ENCODE measurements around the gene GLI3. TPM values are rescaled to one million over a fixed set of nuclear protein-coding genes. Genes with fewer than 3 reads are reported as not detected.

Gene GLI3
- total RNA-seq, 1 experiment from 2014 or later, result not detected

DNA sequence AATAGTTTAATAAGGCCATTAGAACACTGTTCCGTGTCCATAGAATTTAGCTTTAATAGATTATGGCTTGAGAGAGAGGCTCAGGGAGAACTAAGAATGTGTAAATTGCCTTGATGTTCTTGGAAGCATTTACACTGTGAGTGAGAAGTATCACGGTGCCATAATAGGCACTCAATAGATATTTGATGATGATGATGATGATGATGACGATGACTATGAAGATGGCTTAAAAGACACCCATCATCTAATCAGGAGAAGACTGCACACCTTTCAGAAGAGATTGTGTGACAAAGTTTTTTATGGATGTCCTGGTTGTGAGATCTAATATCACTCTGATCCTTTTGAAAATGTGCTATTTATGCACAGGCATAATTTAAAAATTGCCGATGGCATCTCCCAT is 264.2 kb downstream of the GLI3 start:
- in situ Hi-C loops (cut with HindIII; ENCODE audit: low sequenced_read_pairs), result no loop called here
- DNase-seq (ENCODE audit: low spot score), result no peak

DNA sequence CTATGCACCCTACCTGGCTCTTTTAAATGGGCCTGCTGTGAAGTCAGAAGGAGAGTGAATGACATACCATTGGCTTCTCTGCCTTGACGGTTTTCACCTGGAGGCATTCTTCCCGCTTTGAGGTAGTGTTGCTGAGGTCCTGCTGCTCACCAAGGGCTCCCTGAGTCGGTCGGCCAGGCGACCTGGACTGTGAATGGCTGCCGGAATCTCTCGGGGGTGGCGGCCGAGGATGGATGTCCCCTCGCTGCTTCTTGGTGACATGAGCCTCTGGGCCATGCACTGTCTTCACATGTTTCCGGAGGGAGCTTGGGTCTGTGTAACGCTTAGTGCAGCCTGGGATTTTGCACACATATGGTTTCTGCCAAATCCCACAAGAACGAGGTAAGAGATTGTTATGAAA is 264.7 kb downstream of the GLI3 start:
- no peak for DNase-seq (ENCODE audit: low spot score)
- in situ Hi-C loops (cut with HindIII; ENCODE audit: low sequenced_read_pairs), result no loop called here

GRCh38 chr7:41971640-41972187 is 265.3 kb downstream of the GLI3 start:
- in situ Hi-C loops (cut with HindIII; ENCODE audit: low sequenced_read_pairs), result no loop called here
- DNase-seq (ENCODE audit: low spot score), result no peak

DNA sequence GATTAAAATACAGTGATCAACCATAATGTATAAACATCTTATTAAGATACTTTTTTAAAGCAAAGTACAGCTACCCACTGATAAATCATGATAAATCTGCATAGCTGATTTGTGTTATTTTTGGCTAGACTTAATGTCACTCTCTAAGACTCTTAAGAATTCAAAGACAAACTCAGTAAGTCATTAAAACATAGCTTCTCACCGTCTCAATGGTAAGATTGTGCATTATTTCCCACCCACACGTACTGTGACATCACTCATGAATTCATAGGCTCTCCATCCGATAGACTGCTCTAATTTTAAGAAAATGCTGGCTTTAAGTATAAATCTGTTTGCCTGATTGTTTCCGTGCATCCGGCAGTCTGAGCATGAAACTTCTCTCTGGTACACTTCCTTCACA is 266.1 kb downstream of the GLI3 start:
- in situ Hi-C loops (cut with HindIII; ENCODE audit: low sequenced_read_pairs), result no loop called here
- no peak for DNase-seq (ENCODE audit: low spot score)

DNA sequence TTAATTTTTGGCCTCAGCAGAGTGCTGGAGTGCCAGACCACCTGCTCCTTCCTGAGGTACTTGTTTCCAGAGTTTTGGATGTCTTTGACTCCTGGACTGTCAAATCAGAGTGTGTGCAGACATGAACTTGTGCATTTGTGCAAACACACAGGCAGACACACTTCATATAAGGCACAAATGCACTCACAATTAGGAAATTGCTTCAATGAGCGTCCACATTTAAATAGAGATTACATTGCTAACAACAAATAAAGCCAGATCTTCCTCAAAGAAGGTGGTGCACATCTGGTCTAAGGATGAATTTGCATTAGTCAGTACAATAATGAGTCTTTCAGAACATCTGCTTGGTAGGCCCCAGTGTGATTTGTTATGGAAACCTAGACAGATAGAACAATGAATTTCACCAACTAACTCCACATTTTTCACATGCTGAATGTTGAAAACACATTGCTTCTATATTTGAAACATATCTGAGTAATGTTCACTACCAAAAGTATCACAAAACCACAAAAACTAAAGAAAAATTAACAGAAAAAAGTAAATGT is 267.4 kb downstream of the GLI3 start:
- in situ Hi-C loops (cut with HindIII; ENCODE audit: low sequenced_read_pairs), result no loop called here
- DNase-seq (ENCODE audit: low spot score), result no peak

DNA sequence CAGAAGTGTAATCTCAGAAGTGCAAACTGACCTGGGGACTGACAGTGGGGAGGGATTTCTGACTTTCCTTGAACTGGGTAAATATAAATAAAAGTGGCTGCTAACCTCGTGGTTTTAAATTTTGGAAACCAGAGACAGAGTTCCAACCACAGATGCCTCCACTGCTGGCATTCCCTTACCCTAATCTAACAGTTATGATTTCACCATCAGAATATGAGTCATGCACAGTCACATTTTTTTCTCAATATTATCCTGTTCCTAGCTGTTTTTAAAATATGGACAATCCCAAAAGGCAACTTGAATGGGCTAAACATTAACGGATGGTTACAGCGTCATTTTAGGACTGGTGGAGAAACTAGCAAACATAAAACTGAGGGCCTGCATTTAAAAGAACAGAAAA is 269.9 kb downstream of the GLI3 start:
- in situ Hi-C loops (cut with HindIII; ENCODE audit: low sequenced_read_pairs), result no loop called here
- DNase-seq (ENCODE audit: low spot score), result no peak

DNA sequence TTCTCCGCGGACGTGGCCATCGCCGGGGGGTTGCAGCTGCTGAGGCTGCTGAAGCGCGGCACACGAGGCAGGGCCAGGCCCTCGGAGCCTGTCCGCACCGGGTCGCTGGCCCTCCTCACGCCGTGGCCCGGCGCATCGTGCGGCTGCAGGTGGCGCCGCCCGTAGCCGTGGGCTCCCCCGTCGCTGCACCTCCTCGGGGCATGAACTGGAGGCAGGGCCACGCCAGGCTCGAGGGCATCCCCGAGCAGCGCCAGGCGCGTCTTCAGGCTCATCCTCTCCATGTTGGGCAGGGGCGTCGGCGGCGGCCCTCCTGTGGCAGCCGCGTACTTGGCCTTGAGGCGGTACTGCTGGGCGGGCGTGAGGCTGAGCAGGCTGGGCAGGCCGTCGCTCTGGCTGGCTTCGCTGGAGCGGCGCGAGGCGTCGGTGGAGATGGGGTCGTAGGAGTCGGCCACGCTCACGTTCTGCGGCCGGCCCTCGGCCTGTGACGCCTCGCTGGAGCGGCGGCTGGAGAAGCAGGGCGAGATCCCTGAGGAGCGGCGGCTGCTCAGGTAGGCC is 271.0 kb downstream of the GLI3 start:
- in situ Hi-C loops (cut with HindIII; ENCODE audit: low sequenced_read_pairs), result no loop called here
- DNase-seq (ENCODE audit: low spot score), result no peak

GRCh38 chr7:41964849-41965745 is 271.9 kb downstream of the GLI3 start:
- in situ Hi-C loops (cut with HindIII; ENCODE audit: low sequenced_read_pairs), result no loop called here
- no peak for DNase-seq (ENCODE audit: low spot score)

- in situ Hi-C loops (cut with HindIII; ENCODE audit: low sequenced_read_pairs), result no loop called here
- DNase-seq (ENCODE audit: low spot score), result no peak
These were observed 272.7 kb downstream of the GLI3 start for GRCh38 chr7:41964183-41964753.

GRCh38 chr7:41956705-41957104 is 280.3 kb downstream of the GLI3 start:
- DNase-seq (ENCODE audit: low spot score), result peak; percentile 40
- in situ Hi-C loops (cut with HindIII; ENCODE audit: low sequenced_read_pairs), result no loop called here

GRCh38 chr7:41955893-41956675 is 280.9 kb downstream of the GLI3 start:
- in situ Hi-C loops (cut with HindIII; ENCODE audit: low sequenced_read_pairs), result no loop called here
- DNase-seq (ENCODE audit: low spot score), result peak; percentile 98

GRCh38 chr7:41955451-41955850 is 281.6 kb downstream of the GLI3 start:
- in situ Hi-C loops (cut with HindIII; ENCODE audit: low sequenced_read_pairs), result no loop called here
- no peak for DNase-seq (ENCODE audit: low spot score)

GRCh38 chr7:41954976-41955375 is 282.0 kb downstream of the GLI3 start:
- no peak for DNase-seq (ENCODE audit: low spot score)
- in situ Hi-C loops (cut with HindIII; ENCODE audit: low sequenced_read_pairs), result no loop called here

DNA sequence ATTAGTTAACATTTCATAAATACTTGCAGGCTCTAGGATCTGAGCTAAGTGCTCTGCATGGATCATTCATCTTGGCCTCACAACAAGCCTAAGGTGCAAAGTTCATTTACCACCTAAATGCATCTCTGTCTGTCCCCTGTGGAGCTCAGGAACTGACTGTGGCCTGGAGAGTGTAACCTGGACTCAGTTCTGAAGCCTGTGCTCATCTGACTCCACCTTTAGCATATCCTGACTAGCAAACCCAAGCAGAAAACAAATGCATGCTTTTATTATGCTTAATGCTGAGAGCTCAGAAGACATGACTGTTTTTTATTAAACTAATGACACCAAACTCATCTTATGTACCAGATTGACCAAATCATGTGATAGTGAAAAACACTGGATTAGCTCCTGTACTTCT is 288.5 kb downstream of the GLI3 start:
- no peak for DNase-seq (ENCODE audit: low spot score)
- in situ Hi-C loops (cut with HindIII; ENCODE audit: low sequenced_read_pairs), result no loop called here

DNA sequence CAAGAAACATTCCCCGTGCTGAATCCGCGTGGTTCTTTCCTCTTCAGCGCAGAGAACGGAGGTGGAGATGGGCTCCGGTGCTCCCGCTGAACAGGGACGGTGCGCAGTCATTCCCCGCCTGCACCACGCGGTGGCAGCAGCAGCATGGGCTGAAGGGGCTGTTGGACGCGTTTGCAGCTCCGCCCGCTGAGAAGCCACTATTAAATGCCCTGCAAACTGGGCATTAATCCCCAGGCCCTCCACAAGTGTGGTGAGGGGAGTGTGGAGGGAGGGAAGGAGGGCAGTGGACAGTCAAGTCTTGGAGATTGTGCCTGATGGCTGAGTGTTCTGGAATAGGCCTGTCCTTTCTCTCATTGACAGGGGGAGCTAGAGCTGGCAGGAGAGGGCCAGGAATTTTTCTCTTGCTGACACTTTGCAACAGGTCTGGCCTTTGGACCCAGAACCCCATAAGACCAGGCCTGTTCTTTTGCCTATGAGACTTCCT is 293.9 kb downstream of the GLI3 start:
- in situ Hi-C loops (cut with HindIII; ENCODE audit: low sequenced_read_pairs), result no loop called here
- DNase-seq (ENCODE audit: low spot score), result peak; percentile 78

GRCh38 chr7:41942468-41943093 is 294.4 kb downstream of the GLI3 start:
- in situ Hi-C loops (cut with HindIII; ENCODE audit: low sequenced_read_pairs), result no loop called here
- DNase-seq (ENCODE audit: low spot score), result no peak

DNA sequence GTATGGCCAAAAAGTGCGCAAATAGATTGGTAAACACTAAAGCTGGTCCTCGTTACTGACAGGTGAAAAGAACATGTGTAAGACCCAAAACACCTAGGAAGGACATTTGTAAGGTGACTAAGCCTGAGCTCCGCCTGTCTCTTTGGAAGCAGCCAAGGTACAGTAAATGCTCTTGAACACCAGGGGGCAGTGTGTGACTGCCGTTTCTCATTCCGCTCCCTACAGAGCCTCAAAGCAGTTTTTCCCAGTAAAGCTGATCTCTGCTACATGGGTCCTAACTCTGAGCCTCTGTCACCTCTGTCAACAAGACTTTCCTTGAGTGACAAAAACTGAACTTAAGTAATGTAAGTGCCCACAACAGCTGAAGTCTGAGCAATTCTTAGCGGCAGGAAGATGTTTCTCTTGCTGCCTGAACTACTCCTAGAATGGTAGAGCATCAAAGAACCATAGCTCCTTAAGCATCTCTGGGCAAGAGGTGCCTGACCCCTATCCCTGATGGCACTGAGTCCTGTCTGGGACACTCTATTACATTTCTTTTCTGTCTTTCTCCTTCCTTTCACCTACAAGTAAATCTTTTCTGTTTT is 296.2 kb downstream of the GLI3 start:
- in situ Hi-C loops (cut with HindIII; ENCODE audit: low sequenced_read_pairs), result no loop called here
- DNase-seq (ENCODE audit: low spot score), result peak; percentile 85

GRCh38 chr7:41938371-41938770 is 298.6 kb downstream of the GLI3 start:
- no peak for DNase-seq (ENCODE audit: low spot score)
- in situ Hi-C loops (cut with HindIII; ENCODE audit: low sequenced_read_pairs), result no loop called here

All from G401 (cell line).